GM10248 (cell line): ENCODE measurements around the gene STRN4.
"Not testable (repeated sequence)": the region's sequence is repeated elsewhere in the genome, so short reads cannot be mapped to it uniquely, and the experiment has no call there.

ENCODE experiments used
- CTCF ChIA-PET: fragments of 300-600 bp; sonication (Branson Sonifier 250); formaldehyde crosslinking; extraction: SDS; loops from one replicate; lab custom pipeline; 2021; ENCODE audit warnings: antibody characterized with exemption; lab: Yijun Ruan, JAX
- POLR2A ChIA-PET: fragments of 350-650 bp; sonication (Branson Sonifier 250); formaldehyde crosslinking; extraction: SDS; loops from one replicate; lab custom pipeline; 2020; ENCODE audit warnings: antibody characterized with exemption; lab: Yijun Ruan, JAX
- DNase-seq: peaks from one replicate; pipeline ENCODE4 v3.0.0; 2012; ENCODE audit errors: extremely low spot score
- TF ChIP-seq, protein P1 (sequence below): IDR thresholded peaks from 2 replicates; pipeline ENCODE4 v1.5.1; 2012; ENCODE audit warnings: mild to moderate bottlenecking, low read depth; ENCODE audit errors: extremely low read depth, missing control alignments, control extremely low read depth

Gene STRN4

DNA sequence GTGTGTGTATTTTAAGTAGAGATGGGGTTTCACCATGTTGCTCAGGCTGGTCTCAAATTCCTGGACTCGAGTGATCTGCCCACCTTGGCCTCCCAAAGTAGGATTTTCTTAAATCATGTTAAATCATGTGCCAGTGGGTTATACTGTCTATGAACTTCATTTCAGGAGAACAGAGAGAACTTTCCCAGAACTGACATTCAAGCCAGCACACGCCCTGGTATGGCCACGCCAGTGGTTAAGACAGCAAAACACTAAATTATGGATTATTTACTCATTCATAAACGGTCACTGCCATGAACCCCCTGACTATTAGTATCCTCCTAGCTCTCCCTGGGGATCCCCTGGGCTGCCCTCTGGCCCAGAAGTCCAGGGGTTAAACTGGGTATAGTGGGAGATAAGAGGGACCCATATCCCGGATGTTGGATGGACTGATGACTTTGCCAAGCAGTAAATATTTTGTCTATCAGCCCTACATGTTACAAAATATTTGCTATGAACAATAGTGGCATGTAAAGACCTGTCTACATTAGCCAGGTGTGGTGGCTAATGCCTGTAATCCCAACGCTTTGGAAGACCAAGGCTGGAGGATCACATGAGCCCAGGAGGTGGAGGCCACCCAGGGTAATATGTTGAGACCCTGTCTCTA lies 16.1 kb upstream of the STRN4 start:
- ChIA-PET POLR2A (no interaction called here), CTCF (interaction anchor here (2.9 kb wide), 1 partner anchor 78 kb away, joined by 9 read pairs; no protein-coding TSS in a partner anchor)
- TF ChIP-seq, protein P1, sequence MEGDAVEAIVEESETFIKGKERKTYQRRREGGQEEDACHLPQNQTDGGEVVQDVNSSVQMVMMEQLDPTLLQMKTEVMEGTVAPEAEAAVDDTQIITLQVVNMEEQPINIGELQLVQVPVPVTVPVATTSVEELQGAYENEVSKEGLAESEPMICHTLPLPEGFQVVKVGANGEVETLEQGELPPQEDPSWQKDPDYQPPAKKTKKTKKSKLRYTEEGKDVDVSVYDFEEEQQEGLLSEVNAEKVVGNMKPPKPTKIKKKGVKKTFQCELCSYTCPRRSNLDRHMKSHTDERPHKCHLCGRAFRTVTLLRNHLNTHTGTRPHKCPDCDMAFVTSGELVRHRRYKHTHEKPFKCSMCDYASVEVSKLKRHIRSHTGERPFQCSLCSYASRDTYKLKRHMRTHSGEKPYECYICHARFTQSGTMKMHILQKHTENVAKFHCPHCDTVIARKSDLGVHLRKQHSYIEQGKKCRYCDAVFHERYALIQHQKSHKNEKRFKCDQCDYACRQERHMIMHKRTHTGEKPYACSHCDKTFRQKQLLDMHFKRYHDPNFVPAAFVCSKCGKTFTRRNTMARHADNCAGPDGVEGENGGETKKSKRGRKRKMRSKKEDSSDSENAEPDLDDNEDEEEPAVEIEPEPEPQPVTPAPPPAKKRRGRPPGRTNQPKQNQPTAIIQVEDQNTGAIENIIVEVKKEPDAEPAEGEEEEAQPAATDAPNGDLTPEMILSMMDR: no peak
- no peak for DNase-seq

DNA sequence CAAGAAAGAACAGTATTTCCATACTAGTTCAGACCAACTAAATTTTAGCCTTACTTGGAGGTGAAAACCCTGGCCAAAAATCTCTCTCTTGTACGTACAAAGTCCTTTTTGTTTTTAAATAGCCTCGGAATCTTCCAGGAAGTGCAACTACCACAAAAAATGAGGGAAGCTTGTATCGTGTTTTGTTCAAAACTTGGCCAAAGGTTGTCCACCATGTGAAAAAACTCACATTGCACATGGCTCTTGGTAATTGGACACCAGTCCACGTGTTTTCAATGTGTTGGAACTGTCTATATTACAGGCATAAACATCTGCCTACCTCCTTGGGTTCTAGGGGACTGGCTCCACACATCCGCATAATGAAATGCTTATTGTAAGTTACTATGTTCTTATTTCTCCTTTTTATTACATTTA lies 15.2 kb upstream of the STRN4 start:
- POLR2A ChIA-PET: no interaction called here
- TF ChIP-seq, protein P1: no peak
- no peak for DNase-seq
- CTCF ChIA-PET: interaction anchor here (2.9 kb wide), 1 partner anchor 79 kb away, joined by 9 read pairs; no protein-coding TSS in a partner anchor

DNA sequence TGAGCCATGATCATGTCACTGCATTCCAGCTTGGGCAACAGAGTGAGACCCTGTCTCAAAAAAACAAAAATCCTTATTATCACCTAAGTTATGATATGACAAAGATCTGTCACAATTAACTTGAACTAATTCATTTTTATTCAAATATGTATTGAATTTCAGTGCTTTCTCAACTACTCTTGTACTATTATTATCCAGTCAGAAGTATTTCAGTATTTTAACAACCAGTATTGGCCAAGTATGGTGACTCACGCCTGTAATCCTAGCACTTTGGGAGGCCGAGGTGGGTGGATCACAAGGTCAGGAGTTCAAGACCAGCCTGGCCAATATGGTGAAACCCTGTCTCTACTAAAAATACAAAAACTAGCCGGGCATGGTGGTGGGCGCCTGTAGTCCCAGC lies 14.6 kb upstream of the STRN4 start:
- DNase-seq, POLR2A ChIA-PET: not testable (repeated sequence)
- CTCF ChIA-PET: interaction anchor here (2.9 kb wide), 1 partner anchor 79 kb away, joined by 9 read pairs; no protein-coding TSS in a partner anchor

DNA sequence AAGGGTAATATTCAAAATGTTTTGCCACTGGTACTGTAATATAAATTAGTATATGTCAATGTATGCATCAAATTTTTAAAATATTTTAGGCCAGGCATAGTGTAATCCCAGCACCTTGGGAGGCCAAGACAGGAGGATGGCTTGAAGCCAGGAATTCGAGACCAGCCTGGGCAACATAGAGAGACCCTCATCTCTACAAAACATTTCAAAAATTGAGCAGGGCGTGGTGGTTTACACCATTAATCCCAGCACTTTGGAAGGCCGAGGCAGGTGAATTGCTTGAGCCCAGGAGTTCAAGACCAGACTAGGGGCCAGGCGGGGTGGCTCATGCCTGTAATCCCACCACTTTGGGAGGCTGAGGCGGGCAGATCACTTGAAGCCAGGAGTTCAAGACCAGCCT lies 14.1 kb upstream of the STRN4 start:
- POLR2A ChIA-PET: no interaction called here

GRCh38 chr19:46759817-46760333 lies 13.6 kb upstream of the STRN4 start:
- CTCF ChIA-PET: interaction anchor here (2.9 kb wide), 1 partner anchor 80 kb away, joined by 9 read pairs; no protein-coding TSS in a partner anchor
- TF ChIP-seq, protein P1: no peak
- DNase-seq: no peak
- POLR2A ChIA-PET: no interaction called here

More for the DNA sequence above, 14.1 kb upstream of the STRN4 start:
- CTCF ChIA-PET: interaction anchor here (2.9 kb wide), 1 partner anchor 80 kb away, joined by 9 read pairs; no protein-coding TSS in a partner anchor
- DNase-seq: no peak
- TF ChIP-seq, protein P1: no peak

DNA sequence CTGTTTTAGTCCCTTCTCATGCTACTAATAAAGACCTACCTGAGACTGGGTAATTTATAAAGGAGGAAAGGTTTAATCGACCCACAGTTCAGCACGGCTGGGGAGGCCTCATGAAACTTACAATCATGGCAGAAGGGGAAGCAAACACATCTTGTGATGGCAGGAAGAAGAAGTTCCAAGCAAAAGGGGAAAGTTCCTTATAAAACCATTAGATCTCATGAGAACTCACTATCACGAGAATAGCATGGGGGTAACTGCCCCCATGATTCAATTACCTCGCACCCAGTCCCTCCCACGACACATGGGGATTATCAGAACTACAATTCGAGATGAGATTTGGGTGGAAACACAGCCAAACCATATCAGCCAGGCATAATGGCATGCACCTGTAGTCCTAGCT lies 13.0 kb upstream of the STRN4 start:
- ChIA-PET POLR2A (no interaction called here), CTCF (interaction anchor here (0.6 to 2.1 kb wide), 3 partner anchors 67 to 81 kb away, joined by 3 to 61 read pairs (median 8); no protein-coding TSS in a partner anchor)
- TF ChIP-seq, protein P1: no peak
- DNase-seq: no peak

DNA sequence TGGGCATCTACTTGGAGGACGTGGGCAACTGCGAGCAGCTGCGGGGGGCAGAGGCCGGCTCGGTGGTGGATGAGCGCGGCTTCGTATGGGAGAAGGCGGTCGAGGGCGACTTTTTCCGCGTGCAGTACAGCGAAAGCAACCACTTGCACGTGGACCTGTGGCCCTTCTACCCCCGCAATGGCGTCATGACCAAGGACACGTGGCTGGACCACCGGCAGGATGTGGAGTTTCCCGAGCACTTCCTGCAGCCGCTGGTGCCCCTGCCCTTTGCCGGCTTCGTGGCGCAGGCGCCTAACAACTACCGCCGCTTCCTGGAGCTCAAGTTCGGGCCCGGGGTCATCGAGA lies 10.3 kb upstream of the STRN4 start:
- ChIA-PET POLR2A (no interaction called here), CTCF (interaction anchor here (0.7 to 9.7 kb wide), 7 partner anchors 11 to 235 kb away, joined by 3 to 125 read pairs (median 4); partner anchors contain the start of gene FKRP)
- DNase-seq: no peak
- TF ChIP-seq, protein P1: no peak
